GM21737 (cell line): Measurements from ENCODE around the gene PPM1H.
A peak's percentile ranks its signal among the peaks of the same experiment; 100 is the strongest.
"Not testable (repeated sequence)": the region's sequence is repeated elsewhere in the genome, so short reads cannot be mapped to it uniquely, and the experiment has no call there.

Experiments used
- ATAC-seq: cut with Tn5 transposase; IDR thresholded peaks from one replicate; pipeline ENCODE4 v1.9.1; 2021; ENCODE audit warnings: mild to moderate bottlenecking, moderate library complexity; ENCODE audit not compliant: unreplicated experiment

Gene PPM1H

DNA sequence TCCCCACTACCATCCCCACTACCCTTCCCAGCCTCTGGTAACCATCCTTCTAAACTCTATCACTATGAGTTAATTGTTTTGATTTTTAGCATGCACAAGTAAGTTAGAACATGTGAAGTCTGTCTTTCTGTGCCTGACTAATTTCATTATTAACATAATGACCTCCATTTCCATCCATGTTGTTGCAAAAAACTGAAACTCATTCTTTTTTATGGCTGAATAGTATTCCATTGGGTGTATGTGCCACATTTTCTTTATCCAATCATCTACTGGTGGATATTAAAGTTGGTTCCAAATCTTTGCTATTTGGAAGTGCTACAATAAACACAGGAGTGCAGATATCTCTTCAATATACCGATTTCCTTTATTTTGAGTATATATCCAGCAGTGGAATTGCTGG lies 13.2 kb upstream of the PPM1H start:
- ATAC-seq = no peak

GRCh38 chr12:62947364-62947763 lies 12.4 kb upstream of the PPM1H start:
- ATAC-seq = no peak

DNA sequence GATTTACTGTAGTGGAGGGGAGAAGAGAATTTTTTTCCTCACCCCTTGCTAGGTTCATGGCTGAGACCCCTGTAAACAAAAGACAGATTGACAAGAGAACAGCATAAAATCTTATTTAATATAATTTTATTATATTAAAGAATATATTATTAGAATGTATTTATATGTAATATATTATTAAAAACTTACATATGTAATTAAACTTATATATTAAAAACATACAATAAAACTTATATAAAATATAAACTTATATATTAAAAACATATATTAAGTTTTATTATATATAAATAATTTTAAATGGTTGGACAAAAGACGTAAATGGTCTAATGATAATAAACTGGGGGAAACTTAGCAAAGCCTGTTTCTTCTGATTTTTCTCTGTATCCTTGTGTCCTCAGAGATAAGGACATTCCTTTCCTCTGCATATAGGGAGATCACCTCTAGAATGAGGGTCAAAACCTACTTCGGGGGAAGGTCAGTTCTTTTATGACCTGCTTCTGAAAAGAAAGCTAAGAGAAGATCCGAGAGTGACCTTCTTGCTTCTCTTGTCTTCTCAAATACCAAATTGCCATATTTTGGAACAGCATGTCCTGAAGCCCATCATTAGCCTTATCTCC lies 8.9 kb upstream of the PPM1H start:
- no peak for ATAC-seq

- ATAC-seq = not testable (repeated sequence)
Measured at GRCh38 chr12:62942316-62942715, 7.4 kb upstream of the PPM1H start.

DNA sequence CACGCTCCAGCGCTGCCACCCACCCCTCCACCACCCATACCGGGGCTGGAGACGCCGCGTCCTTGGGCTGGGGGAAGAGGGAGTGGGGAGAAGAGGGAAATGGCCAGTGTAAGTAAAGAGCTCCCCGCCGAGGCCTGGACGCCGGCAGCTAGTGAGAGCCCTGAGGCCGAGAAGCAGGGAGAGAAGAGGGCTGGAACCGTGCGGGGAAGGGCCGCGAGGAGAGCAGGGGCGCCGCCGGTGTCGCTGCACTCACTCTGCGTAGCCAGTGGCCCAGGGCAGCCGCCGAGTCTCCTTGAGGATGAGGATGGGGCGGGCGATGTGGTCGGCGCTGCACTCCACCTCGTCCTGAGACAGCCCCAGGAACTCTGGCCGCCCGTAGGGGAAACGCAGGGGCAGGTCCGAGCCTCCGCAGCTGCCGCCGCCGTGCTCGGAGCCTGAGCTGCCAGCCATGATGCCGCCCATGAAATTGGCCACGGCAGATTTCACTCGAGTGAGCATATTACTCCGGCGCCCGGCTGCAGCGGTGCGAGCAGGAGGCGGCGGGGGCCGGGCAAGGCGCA lies 631 bp downstream of the PPM1H start:
- peak; percentile 34 for ATAC-seq

GRCh38 chr12:62933602-62934238 lies 1.2 kb downstream of the PPM1H start:
- ATAC-seq = no peak

DNA sequence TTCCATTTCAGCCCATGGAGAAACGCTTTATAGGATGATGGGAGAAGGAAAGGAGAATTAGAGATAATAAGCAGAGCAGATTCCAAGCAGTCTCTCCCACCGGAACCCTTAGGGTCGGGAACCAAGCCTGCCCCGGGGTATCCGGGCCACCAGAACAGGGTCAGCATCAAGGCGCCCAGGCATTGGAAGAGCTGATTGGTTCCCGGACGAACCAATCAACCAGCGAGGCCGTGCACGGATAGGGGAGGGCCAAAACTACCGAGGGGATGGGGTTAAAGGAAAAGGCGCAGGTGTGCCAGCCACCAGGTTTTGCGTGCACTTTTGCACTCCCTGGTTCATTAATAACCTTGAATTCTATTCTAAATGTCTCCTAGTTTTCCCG lies 1.7 kb downstream of the PPM1H start:
- ATAC-seq = no peak

GRCh38 chr12:62931477-62931876 lies 3.5 kb downstream of the PPM1H start:
- no peak for ATAC-seq

DNA sequence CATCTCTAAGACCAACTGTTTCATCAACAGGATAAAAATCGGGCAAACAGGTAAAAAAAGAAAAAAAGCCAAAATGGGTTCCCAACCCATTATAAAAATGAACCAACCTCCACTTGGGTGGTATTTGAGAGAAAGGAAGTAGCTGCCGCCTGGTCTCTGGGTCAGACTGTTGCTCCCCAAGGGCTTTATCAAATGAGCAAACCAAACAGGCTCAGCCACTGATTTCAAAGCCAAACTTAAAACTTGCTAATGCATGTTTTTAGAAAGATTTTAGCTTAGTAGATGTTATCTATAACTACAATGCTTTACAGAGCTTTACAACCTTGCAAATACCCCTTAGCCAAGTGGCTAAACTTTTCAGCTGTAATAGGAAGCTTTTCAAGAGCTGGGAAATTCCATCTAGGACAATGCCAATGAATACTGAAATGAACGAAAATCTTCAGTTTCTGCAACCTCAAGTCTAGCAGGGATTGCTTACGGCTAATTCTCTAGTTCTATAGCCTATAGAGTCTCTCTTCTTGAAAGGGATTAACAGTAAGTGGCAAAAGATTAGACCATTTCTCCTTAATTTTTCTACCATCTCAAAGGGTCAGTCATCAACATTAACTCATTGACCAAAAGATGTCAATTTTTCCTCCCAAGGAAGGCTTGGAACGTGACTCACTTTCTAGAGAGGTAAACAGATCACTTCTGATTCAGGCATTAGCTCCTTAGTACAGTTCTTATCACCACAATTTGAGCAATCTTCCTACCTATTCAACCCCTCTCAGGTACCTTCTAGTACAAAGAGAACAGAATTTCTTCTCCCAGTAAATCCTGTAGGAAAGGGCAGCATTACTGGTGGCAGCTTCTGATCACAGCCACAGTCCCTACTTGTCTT lies 4.2 kb downstream of the PPM1H start:
- ATAC-seq = no peak

DNA sequence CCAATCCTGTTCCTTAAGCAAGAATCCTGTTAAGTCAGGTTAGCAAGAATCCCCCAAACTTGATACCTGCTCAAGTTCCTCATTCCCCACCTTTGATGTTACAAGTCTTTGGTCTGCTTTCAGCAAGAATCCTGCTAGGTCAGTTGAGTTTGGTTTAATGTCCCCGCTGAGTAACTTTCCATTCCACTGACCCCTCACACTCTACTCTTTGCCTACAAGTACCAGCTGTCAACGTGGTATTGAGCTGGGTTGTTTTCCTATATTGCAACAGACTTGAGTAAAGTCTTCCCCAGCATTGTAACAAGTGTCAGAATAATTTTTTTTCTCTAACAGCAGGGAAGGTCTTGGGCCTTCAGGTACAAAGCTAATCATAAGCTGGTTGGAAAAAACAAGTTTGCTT lies 6.3 kb downstream of the PPM1H start:
- no peak for ATAC-seq

- no peak for ATAC-seq
Measured at GRCh38 chr12:62925680-62926079, 9.3 kb downstream of the PPM1H start.

DNA sequence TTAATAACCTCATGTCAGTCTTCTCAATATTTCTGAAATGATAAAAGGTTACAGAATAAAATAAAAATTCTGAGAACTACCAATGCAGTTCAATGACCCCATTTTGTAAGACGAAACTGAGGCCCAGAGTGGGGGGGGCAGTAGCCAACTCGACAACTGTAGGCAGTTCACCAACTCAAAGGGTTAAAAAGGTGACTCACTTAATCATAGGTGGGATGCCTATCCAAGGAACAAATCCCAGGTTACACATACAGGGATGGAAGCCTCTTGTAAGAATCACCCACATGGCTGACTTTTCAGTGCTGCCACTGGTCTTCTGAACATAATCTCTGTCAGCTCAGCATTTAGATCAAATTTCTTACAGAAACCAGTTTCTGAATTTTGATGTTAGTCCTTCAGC lies 10.9 kb downstream of the PPM1H start:
- ATAC-seq = no peak

DNA sequence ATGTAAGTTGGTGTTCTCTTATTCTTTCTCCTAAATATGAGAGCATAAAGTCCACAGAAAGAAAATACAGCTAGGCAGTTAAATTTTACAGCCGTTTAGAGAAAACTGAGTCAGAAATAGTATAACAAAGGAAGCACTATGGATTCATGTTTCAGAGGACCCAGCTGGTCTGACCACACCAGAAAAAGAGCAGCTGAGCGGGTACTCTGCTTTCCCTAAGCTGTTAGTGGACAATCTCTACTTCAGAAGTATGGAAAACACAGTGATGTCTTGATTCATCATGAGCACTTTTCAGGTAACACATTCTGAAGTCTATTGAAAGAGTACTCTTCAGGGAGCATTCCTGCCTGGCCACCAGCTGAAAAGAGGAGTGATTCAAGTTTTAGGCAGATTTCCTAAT lies 12.4 kb downstream of the PPM1H start:
- ATAC-seq = no peak

DNA sequence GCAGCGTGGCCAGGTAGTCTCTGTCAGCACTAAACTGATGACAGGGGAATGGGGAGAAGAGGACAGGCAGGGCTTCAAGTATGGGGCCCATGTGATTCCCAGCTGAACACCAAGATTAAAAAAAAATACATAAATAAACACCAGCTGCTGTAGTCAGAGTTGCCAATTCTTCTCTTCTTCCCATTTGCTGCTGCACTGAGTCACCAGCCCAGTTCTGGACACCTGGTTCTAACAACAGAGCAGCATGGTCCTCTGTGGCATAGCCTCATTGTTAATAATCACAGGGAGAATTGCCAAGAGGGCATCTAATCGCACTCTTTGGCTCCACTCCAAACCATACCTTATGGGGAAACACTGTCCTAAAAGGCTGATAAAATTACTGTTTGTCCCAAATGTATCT lies 15.1 kb downstream of the PPM1H start:
- no peak for ATAC-seq

DNA sequence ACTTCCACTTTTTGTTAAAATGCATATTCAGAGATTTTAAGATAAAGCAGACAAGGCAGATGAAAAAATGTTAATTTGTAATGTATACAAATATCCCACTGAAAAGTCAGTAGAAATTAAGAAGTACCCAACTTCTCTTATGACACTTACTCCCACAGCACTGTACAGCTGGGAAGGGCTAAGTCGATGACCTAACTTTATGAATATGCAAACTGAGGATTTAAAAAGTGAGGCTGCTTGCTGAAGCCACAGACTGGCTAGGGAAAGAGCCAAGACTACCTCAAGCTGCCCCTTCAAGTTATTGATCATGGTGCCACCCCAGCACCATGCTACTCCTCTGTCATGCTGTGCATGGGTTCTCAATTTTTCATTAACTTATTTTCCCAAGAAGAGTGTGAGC lies 17.0 kb downstream of the PPM1H start:
- ATAC-seq = no peak

DNA sequence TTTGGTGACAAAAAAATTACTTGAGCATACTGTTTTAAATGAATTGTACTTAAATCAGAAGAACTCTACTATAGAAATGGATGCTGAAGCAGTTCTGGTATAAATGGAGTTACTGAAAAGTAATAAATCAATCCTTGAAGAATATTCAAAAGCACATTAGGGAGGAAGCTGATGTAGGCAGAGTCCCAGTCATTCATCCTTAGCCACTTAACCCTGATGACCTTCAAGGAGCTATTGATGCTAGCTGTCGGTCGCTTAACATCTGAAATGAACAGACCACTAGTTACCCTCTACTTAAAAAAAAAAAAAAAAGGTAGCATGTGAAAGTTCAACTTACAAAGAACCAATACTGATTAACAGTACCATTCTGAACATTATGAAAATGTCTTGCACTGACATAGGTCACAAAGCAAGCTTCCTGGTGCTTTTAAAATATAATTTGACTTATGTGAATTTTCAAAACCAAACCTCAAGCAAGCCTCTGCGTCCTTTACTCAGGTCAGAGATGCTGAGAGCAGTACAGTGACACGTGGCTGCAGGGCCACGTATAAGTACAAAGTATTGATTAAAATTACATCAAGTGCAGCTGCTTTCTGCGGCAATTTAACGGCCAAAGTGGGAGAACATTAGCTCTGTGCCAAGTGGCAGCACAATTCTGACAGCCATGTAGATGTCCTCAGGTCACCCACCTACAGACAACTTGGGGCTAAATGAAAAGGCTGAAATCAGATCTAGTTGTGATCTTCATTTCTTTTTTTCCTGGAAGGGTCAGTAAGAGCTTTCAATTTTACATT lies 18.1 kb downstream of the PPM1H start:
- no peak for ATAC-seq

- ATAC-seq = no peak
Measured at GRCh38 chr12:62915204-62915529, 19.8 kb downstream of the PPM1H start.

GRCh38 chr12:62914443-62915203 lies 20.3 kb downstream of the PPM1H start:
- no peak for ATAC-seq

DNA sequence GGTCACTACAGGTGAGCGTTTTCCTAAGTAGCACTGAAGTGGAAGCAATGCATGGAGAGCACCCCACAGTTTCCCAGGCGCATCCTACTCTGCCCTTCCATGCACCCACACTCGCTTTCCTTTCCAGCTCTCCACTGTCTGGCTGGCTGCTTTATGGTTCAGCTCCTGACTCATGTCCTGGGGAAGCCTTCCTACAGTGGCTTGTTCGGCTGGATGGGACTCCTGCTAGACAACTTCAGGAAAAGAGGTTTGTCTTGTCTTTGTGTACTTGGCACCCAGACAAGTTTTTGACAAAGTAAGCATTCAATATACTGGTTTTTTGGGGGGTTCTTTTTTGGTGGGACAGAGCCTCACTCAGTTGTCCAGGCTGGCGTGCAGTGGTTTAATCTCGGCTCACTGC lies 21.6 kb downstream of the PPM1H start:
- ATAC-seq = no peak

GRCh38 chr12:62912644-62913043 lies 22.3 kb downstream of the PPM1H start:
- ATAC-seq = no peak
